ENCODE data around the gene PPP3R1. TPM values are rescaled to one million over a fixed set of nuclear protein-coding genes. Genes with fewer than 3 reads are reported as not detected.
A peak's percentile ranks its signal among the peaks of the same experiment; 100 is the strongest.

Gene PPP3R1, protein sequence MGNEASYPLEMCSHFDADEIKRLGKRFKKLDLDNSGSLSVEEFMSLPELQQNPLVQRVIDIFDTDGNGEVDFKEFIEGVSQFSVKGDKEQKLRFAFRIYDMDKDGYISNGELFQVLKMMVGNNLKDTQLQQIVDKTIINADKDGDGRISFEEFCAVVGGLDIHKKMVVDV
- 10 to 100 TPM; 44.1 to 67.9 (median 51.7) TPM for polyA plus RNA-seq (ENCODE audit: insufficient read length in 10 of 10)
- long read RNA-seq, donor 1, transcript PPP3R1-201 (6 exons, 3,023 nt) = major isoform, 12 of 12 reads
- long read RNA-seq, donor 1, partial matches to known transcripts = 0 of 12 reads
- long read RNA-seq, donor 1, other reads (novel, unspliced or antisense) = 0 of 12 reads
- long read RNA-seq, donor 2, transcript PPP3R1-201 (6 exons, 3,023 nt) = major isoform, 7 of 7 reads
- long read RNA-seq, donor 2, partial matches to known transcripts = 0 of 7 reads
- long read RNA-seq, donor 2, other reads (novel, unspliced or antisense) = 0 of 7 reads
- long read RNA-seq, donor 3 = 0 reads
- long read RNA-seq, donor 4, transcript PPP3R1-201 (6 exons, 3,023 nt) = major isoform, 10 of 10 reads
- long read RNA-seq, donor 4, partial matches to known transcripts = 0 of 10 reads
- long read RNA-seq, donor 4, other reads (novel, unspliced or antisense) = 0 of 10 reads
- long read RNA-seq, donor 5, transcript PPP3R1-201 (6 exons, 3,023 nt) = major isoform, 7 of 7 reads
- long read RNA-seq, donor 5, partial matches to known transcripts = 0 of 7 reads
- long read RNA-seq, donor 5, other reads (novel, unspliced or antisense) = 0 of 7 reads
- long read RNA-seq, donor 6, transcript PPP3R1-201 (6 exons, 3,023 nt) = major isoform, 9 of 9 reads
- long read RNA-seq, donor 6, partial matches to known transcripts = 0 of 9 reads
- long read RNA-seq, donor 6, other reads (novel, unspliced or antisense) = 0 of 9 reads
- long read RNA-seq, donor 7, transcript PPP3R1-201 (6 exons, 3,023 nt) = major isoform, 14 of 14 reads
- long read RNA-seq, donor 7, partial matches to known transcripts = 0 of 14 reads
- long read RNA-seq, donor 7, other reads (novel, unspliced or antisense) = 0 of 14 reads
- long read RNA-seq, donor 8, transcript PPP3R1-201 (6 exons, 3,023 nt) = major isoform, 6 of 6 reads
- long read RNA-seq, donor 8, partial matches to known transcripts = 0 of 6 reads
- long read RNA-seq, donor 8, other reads (novel, unspliced or antisense) = 0 of 6 reads
- long read RNA-seq, donor 9, partial matches to known transcripts = 0 of 4 reads
- long read RNA-seq, donor 9, other reads (novel, unspliced or antisense) = 0 of 4 reads

GRCh38 chr2:68252400-68253218 is at the start of gene PPP3R1:
PPP3R1 (minus strand) TSS chr2:68252532; CDS start chr2:68252127, 405 bp downstream.
- peak; percentile 97 to 99 (median 97) for DNase-seq

- DNase-seq = no peak
Measured at GRCh38 chr2:68295516-68295915, 43.2 kb upstream of the PPP3R1 start.

GRCh38 chr2:68294913-68295312 is 42.6 kb upstream of the PPP3R1 start:
- DNase-seq = no peak

DNA sequence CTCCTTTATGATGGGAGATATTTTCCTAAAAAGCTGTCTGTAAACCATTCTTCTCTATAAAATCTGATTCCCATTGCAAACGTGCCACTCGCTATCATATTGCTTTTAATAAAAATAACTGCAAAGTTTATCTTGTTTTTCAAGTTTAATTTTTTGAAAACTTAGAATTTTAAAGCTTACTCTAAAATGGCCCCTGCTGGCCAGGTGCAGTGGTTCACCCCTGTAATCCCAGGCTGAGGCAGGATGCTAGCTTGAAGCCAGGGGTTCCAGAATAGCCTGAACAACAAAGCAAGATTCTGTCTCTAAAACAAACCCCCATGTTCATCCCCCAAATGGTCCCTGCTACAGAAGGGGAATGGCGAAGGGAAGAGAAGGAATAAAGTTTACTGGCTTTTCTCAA is 41.9 kb upstream of the PPP3R1 start:
- DNase-seq = no peak

GRCh38 chr2:68293755-68294154 is 41.4 kb upstream of the PPP3R1 start:
- DNase-seq = no peak

DNA sequence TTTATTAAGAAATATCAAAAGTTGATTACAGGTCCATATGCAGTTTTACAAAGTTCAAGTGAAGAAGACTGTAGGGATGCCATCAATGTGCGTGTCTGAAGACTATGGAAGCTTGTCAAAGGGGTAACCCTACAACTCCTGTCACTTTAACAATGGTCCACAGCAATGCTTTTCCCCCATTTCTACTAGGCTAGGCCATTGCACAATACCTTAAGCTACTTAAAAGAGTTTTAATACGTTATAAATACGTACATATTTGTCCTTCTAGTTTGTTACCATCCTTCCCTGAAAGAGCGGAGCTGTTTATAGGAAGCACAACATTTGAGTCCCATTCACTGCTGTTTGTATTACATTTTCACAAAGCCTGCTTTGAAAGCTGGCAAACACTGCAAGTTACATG is 40.7 kb upstream of the PPP3R1 start:
- no peak for DNase-seq

GRCh38 chr2:68292108-68292710 is 39.9 kb upstream of the PPP3R1 start:
- no peak for DNase-seq

DNA sequence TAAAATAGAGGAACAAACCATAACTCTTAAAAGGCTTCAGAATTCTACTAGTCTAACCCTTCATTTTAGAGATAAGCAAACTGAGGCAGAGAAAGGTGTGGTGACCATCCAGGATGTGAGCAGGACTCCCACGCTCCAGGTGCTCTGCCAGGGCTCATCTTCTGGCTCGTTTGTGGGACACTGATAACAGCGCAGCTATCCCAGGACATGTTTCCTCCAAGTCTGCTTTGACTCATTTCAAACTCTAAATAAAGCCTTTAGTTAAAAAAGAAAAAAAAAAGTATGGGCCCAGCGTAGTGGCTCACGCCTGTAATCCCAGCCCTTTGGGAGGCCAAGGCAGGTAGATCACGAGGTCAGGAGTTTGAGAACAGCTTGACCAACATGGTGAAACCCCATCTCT is 39.0 kb upstream of the PPP3R1 start:
- no peak for DNase-seq

GRCh38 chr2:68290901-68291300 is 38.6 kb upstream of the PPP3R1 start:
- peak in 2 of 3 donors; percentile 46 to 58 for DNase-seq

DNA sequence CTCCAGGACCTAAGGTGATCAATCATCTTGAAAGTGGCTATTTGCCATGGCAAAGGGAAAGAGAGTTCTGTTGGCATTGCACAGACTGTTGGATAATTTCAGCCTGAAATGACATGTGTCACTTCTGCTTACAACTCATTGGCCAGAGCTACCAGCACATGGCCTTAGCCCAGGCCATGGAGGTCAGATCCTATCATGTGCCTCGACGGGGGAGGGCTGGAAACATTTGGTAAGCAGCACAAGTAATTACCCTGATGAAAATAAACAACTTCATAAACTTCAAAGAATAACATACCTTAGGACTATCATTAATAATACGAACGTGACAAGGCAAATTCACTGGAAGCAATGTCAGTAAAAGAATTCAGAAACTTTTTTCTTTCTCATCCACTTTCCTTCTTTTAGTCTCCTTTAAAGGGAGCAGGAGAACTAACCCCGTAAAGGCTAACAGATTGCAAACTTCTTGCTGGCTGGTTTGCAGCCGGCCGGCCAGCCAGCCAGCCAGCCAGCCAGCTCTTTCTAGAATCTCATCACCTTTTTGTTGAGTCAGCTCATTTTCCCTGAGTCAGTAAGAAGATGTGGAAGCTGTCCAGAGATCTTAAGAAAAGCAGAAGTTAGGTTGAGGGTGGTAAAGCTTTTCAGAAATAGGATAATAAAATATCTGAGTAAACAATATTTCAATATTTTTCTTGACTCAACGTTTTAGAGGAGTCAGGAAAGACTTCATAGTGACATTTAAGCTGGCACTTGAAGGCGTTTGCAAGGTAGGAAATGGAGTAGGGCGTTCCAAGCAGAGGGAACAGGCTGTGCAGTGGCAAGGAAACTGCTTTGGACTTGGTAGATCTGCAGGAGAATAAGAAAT is 35.5 kb upstream of the PPP3R1 start:
- peak in 2 of 3 donors; percentile 31 to 75 for DNase-seq

- peak; percentile 43 to 81 (median 46) for DNase-seq
Measured at GRCh38 chr2:68284896-68285295, 32.6 kb upstream of the PPP3R1 start.

GRCh38 chr2:68283419-68283812 is 31.1 kb upstream of the PPP3R1 start:
- no peak for DNase-seq

DNA sequence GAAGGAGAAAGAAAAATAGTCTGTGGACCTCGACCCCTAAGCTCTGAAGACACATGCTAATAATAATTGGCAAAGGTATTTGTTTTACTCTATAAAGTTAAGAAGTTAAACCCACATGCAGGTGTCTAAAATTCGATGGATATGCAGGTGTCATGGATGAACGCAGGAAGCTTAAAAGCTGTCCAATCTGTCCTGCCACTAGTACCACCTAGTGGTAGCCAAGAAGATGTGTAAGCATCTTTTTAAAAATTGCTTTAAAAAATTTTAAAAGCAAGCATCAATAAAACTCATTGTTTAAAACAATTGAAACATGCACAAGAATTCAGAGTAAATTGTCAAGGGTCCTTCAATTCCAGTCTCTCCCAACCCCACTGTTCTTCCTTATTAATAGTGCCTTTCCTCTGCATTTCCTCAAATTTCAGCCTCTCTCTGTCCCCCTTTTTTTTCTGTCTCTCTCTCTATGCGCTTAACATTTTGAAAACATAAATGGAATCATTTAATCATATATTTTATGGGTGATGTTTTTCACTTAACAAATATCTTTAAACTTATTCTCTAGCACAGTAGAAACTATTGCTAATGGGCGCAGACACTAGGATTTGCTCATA is 30.6 kb upstream of the PPP3R1 start:
- DNase-seq = peak in 1 of 3 donors; percentile 41

DNA sequence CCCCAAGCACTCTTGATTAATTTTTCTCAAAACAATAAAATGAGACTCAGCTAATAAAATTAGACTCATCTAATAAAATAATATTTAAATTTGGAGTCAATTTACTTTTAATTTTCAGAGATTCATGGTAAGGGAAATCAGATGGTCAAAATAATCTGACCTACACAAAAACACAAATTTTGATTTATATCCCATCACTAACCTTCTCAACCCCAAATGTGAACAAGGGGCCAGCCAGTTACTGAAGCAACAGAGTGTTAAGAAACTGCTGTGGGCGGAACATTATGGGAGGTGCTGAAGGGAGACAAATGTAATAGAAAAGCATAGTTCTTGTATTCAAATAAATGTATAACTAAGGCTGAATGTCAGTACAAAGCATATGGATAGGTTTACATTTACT is 28.5 kb upstream of the PPP3R1 start:
- DNase-seq = no peak

DNA sequence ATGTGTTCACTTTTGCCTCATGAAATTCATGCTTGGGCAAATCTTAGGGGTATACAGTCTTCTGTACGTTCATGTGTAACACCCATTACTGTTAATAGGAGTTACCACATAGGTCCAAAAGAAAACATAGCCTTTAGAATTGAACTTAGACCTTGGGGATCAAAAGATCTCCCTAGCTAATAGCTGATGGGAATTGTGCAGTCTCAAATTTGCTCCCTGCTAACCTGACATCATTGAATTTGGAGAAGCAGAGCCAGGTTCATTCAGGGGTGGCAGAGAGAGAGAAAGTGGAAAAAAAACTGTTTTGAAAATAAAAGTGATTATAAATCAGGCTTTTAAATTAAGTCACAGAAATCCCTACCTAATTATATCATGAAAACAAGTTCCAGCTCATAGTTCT is 28.0 kb upstream of the PPP3R1 start:
- no peak for DNase-seq

DNA sequence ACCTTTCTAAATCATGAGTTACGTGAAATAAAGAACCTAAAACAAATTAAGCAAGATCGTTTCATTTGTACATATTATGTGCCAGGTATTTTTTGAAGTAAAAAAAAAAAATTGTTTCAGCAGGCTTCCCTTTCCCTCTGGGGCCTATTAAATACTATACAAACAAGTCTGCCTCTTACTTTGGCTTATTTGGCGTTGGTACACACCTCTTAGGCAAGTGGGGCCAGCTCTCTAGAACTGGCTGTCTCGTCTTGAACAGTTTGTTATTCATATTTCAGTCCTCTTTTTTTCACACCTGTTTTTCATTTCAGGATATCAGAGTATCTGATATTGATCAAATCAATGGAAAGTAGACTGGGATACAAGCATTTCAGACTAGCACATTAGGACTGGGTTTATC is 27.4 kb upstream of the PPP3R1 start:
- DNase-seq = no peak

DNA sequence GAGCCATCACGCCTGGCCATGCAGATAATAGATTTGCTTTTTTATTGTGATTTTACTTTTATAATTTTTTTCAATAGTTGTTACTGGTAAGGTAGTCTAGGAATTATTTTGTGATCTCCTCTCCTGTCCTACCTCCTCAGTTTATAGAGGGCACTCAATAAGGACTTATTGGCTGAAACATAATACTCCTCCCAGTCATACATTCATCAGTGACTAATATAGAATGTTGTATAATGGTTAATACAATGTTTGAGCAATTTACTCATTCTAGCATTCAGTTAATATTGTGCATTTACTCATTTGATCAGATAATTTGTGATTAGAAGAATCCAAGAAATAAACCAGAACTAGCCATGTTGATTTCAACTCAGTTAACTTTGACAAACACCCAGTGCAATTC is 25.8 kb upstream of the PPP3R1 start:
- DNase-seq = no peak

DNA sequence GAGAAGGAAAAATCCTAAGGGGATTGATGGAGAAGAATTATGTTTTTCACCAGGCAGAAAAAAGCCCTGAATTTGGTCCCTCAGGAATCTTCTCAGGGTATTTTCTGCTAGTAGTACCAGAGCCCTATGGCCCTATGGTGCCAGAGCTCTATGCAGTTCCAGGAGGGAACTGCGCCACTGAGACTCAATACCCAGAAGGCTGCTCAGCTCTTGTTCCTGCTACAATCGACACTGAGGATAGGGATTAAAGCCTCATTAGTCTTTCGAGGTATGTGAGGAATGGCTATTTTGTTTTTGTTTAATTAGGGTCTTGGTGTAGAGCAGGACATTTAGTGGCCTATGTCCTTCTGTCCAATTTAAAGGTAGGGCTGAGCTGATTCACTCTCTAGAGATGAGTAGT is 21.7 kb upstream of the PPP3R1 start:
- DNase-seq = no peak
